GM23338 (cell line): ENCODE data around the gene COL18A1. TPM values are rescaled to one million over a fixed set of nuclear protein-coding genes. Genes with fewer than 3 reads are reported as not detected.

ENCODE experiments used
- ATAC-seq: fragments of 200-7000 bp; cut with Tn5 transposase; 3 replicates; pipeline ENCODE4 v1.9.1; 2020
- DNase-seq: peaks from one replicate; pipeline ENCODE4 v3.0.0-alpha.2; 2015; ENCODE audit warnings: low spot score
- H2AFZ ChIP-seq: fragments of 200-600 bp; sonication (generic); 2 replicates; pipeline ENCODE4 v1.8.0; 2016; ENCODE audit warnings: antibody characterized with exemption, mild to moderate bottlenecking, moderate library complexity
- H3F3A ChIP-seq: fragments of 200-600 bp; sonication (generic); replicated peaks from 2 replicates; pipeline ENCODE4 v1.8.0; 2017; ENCODE audit warnings: antibody characterized with exemption, mixed run types, low read depth
- H3K27ac ChIP-seq: fragments of 200-600 bp; sonication (generic); 2 replicates; pipeline ENCODE4 v1.6.1; 2016; ENCODE audit warnings: low read depth
- H3K27me3 ChIP-seq: fragments of 200-600 bp; sonication (generic); 2 replicates; pipeline ENCODE4 v1.8.0; 2016; ENCODE audit warnings: mild to moderate bottlenecking, mixed run types, moderate library complexity; ENCODE audit not compliant: insufficient read depth
- H3K36me3 ChIP-seq: fragments of 200-600 bp; sonication (generic); 2 replicates; pipeline ENCODE4 v1.8.0; 2016; ENCODE audit warnings: mild to moderate bottlenecking; ENCODE audit not compliant: insufficient read depth
- H3K4me1 ChIP-seq: fragments of 200-600 bp; sonication (generic); 2 replicates; pipeline ENCODE4 v1.8.0; 2016; ENCODE audit warnings: mild to moderate bottlenecking, moderate library complexity; ENCODE audit not compliant: insufficient read depth
- H3K4me2 ChIP-seq: fragments of 200-600 bp; sonication (generic); 2 replicates; pipeline ENCODE4 v1.7.1; 2017; ENCODE audit warnings: mixed run types
- H3K4me3 ChIP-seq: fragments of 200-600 bp; sonication (generic); 2 replicates; pipeline ENCODE4 v1.6.1; 2016; ENCODE audit warnings: mixed run types
- H3K79me2 ChIP-seq: fragments of 200-600 bp; sonication (generic); replicated peaks from 2 replicates; pipeline ENCODE4 v1.8.0; 2017; ENCODE audit warnings: mild to moderate bottlenecking; ENCODE audit not compliant: insufficient read depth
- H3K9me2 ChIP-seq: fragments of 200-600 bp; sonication (generic); 2 replicates; pipeline ENCODE4 v1.8.0; 2017; ENCODE audit not compliant: insufficient read depth
- H4K20me1 ChIP-seq: fragments of 200-600 bp; sonication (generic); replicated peaks from 2 replicates; pipeline ENCODE4 v1.8.0; 2017; ENCODE audit warnings: mild to moderate bottlenecking; ENCODE audit not compliant: insufficient read depth
- H3K27ac Mint-ChIP-seq: 2 replicates; pipeline ENCODE4 v1.8.0; 2020; ENCODE audit warnings: inconsistent platforms, mild to moderate bottlenecking, moderate library complexity, mixed read lengths
- H3K27me3 Mint-ChIP-seq: 3 replicates; pipeline ENCODE4 v1.8.0; 2022; ENCODE audit warnings: low read depth, mild to moderate bottlenecking, moderate library complexity, mixed read lengths, inconsistent platforms; ENCODE audit not compliant: insufficient read depth, poor library complexity
- H3K36me3 Mint-ChIP-seq: 3 replicates; pipeline ENCODE4 v1.8.0; 2021; ENCODE audit warnings: low read depth, mild to moderate bottlenecking, inconsistent platforms, moderate library complexity, mixed read lengths
- H3K4me1 Mint-ChIP-seq: 3 replicates; pipeline ENCODE4 v1.8.0; 2020; ENCODE audit warnings: mild to moderate bottlenecking, inconsistent platforms, mixed read lengths
- H3K4me3 Mint-ChIP-seq: 3 replicates; pipeline ENCODE4 v1.8.0; 2021; ENCODE audit warnings: moderate library complexity, mild to moderate bottlenecking, inconsistent platforms, mixed read lengths
- H3K9me3 Mint-ChIP-seq: 3 replicates; pipeline ENCODE4 v1.8.0; 2020; ENCODE audit warnings: moderate library complexity, mild to moderate bottlenecking, inconsistent platforms, mixed read lengths
- CREB1 ChIP-seq: fragments of 250-450 bp; sonication (Bioruptor Pico); IDR thresholded peaks from 2 replicates; pipeline ENCODE4 v1.5.0; 2020; ENCODE audit warnings: low read depth, mild to moderate bottlenecking, moderate library complexity
- EZH2 ChIP-seq: fragments of 200-600 bp; sonication (generic); IDR thresholded peaks from one replicate; pipeline ENCODE4 v1.8.0; 2017; ENCODE audit warnings: antibody characterized with exemption, mild to moderate bottlenecking, low read depth; ENCODE audit not compliant: unreplicated experiment
- JUNB ChIP-seq: IDR thresholded peaks from one replicate; pipeline ENCODE4 v1.6.1; 2016; ENCODE audit warnings: antibody characterized with exemption; ENCODE audit not compliant: unreplicated experiment
- NANOG ChIP-seq: IDR thresholded peaks from 2 replicates; pipeline ENCODE4 v1.6.1; 2016; ENCODE audit warnings: antibody characterized with exemption, borderline replicate concordance
- POLR2AphosphoS5 ChIP-seq: IDR thresholded peaks from 2 replicates; pipeline ENCODE4 v1.6.1; 2016; ENCODE audit warnings: antibody characterized with exemption, low read depth
- ZNF114 ChIP-seq: fragments of 250-450 bp; sonication (Bioruptor Pico); IDR thresholded peaks from 2 replicates; pipeline ENCODE4 v1.5.0; 2020; ENCODE audit warnings: mild to moderate bottlenecking, moderate library complexity
- polyA plus RNA-seq: library from polyadenylated mRNA; unstranded; fragments of >200 nt; fragmentation: Nextera tagmentation; extraction: Ambion mirVana; gene quantifications from 2 replicates; pipeline ENCODE4 v1.2.1, GENCODE V29; 2016
- total RNA-seq: library from RNA; depleted of rRNA; stranded (reverse); fragments of >200 nt; shearing (Covaris generic); gene quantifications from 2 replicates; pipeline ENCODE4 v1.2.3, GENCODE V29; 2014
- TF ChIP-seq, protein P1 (sequence below): IDR thresholded peaks from one replicate; pipeline ENCODE4 v1.6.1; 2018; ENCODE audit warnings: antibody characterized with exemption; ENCODE audit not compliant: unreplicated experiment
- TF ChIP-seq, protein P2 (sequence below), 2 experiments: fragments of 200-600 bp in 1 of 2; sonication (generic) in 1 of 2; conservative IDR thresholded peaks; 2 replicates each; pipeline versions ENCODE4 v1.5.1 to v1.6.1; 2016 to 2017; ENCODE audit warnings: antibody characterized with exemption in 2 of 2, low read depth in 2 of 2, mild to moderate bottlenecking in 2 of 2, moderate library complexity in 1 of 2

The COL18A1 gene
- total and polyA plus RNA-seq, 2 experiments from 2014 or later = 38.4 to 430 TPM

- no peaks in the 10 kb centered on the region for H3K27me3 ChIP-seq
- DNase-seq (no peak), ATAC-seq (no peak)
Measured at GRCh38 chr21:45548711-45549491, 143.9 kb downstream of the COL18A1 start.

GRCh38 chr21:45549626-45550463 is 144.9 kb downstream of the COL18A1 start:
- 0 out of 2 replicates have a peak, but pooled peaks cover 2% of the 10 kb centered on the region for H3F3A ChIP-seq
- no peak overlapping the region for H3K4me2 ChIP-seq
- no peak overlapping the region for H3K4me3 Mint-ChIP-seq
- H3K4me3 ChIP-seq = no peak overlapping the region
- H3K4me1 ChIP-seq = peaks cover 11% of the 10 kb centered on the region
- H3K36me3 Mint-ChIP-seq = no peaks in the 10 kb centered on the region
- H3K27me3 Mint-ChIP-seq = peaks cover 13% of the 10 kb centered on the region
- H3K27ac Mint-ChIP-seq = no peak overlapping the region
- no peaks in the 10 kb centered on the region for H3K36me3 ChIP-seq
- H3K27me3 ChIP-seq = no peaks in the 10 kb centered on the region
- no peaks in the 10 kb centered on the region for H3K79me2 ChIP-seq
- peaks cover 21% of the 10 kb centered on the region for H3K4me1 Mint-ChIP-seq
- peaks cover 6% of the 10 kb centered on the region; the same call in 1 of the 2 replicates for H3K9me2 ChIP-seq
- no peak overlapping the region for H2AFZ ChIP-seq
- H4K20me1 ChIP-seq = no peaks in the 10 kb centered on the region
- TF ChIP-seq, protein P1, sequence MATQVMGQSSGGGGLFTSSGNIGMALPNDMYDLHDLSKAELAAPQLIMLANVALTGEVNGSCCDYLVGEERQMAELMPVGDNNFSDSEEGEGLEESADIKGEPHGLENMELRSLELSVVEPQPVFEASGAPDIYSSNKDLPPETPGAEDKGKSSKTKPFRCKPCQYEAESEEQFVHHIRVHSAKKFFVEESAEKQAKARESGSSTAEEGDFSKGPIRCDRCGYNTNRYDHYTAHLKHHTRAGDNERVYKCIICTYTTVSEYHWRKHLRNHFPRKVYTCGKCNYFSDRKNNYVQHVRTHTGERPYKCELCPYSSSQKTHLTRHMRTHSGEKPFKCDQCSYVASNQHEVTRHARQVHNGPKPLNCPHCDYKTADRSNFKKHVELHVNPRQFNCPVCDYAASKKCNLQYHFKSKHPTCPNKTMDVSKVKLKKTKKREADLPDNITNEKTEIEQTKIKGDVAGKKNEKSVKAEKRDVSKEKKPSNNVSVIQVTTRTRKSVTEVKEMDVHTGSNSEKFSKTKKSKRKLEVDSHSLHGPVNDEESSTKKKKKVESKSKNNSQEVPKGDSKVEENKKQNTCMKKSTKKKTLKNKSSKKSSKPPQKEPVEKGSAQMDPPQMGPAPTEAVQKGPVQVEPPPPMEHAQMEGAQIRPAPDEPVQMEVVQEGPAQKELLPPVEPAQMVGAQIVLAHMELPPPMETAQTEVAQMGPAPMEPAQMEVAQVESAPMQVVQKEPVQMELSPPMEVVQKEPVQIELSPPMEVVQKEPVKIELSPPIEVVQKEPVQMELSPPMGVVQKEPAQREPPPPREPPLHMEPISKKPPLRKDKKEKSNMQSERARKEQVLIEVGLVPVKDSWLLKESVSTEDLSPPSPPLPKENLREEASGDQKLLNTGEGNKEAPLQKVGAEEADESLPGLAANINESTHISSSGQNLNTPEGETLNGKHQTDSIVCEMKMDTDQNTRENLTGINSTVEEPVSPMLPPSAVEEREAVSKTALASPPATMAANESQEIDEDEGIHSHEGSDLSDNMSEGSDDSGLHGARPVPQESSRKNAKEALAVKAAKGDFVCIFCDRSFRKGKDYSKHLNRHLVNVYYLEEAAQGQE = no peak
- no peak for TF ChIP-seq POLR2AphosphoS5
- TF ChIP-seq ZNF114 (CRISPR knock-in tag) = no peak
- TF ChIP-seq, protein P2, sequence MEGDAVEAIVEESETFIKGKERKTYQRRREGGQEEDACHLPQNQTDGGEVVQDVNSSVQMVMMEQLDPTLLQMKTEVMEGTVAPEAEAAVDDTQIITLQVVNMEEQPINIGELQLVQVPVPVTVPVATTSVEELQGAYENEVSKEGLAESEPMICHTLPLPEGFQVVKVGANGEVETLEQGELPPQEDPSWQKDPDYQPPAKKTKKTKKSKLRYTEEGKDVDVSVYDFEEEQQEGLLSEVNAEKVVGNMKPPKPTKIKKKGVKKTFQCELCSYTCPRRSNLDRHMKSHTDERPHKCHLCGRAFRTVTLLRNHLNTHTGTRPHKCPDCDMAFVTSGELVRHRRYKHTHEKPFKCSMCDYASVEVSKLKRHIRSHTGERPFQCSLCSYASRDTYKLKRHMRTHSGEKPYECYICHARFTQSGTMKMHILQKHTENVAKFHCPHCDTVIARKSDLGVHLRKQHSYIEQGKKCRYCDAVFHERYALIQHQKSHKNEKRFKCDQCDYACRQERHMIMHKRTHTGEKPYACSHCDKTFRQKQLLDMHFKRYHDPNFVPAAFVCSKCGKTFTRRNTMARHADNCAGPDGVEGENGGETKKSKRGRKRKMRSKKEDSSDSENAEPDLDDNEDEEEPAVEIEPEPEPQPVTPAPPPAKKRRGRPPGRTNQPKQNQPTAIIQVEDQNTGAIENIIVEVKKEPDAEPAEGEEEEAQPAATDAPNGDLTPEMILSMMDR (conservative IDR thresholded peaks at IDR 0.05; ENCODE audit: low read depth in 2 of 2) = peak in 1 of 2 experiments; percentile 22; a peak in 1 of 4 replicates
- no peak for TF ChIP-seq CREB1
- H3K9me3 Mint-ChIP-seq = peaks cover 19% of the 10 kb centered on the region
- no peak overlapping the region for H3K27ac ChIP-seq
- ATAC-seq = no peak
- DNase-seq = no peak

More at GRCh38 chr21:45548711-45549491, 143.9 kb downstream of the COL18A1 start:
- no peaks in the 10 kb centered on the region for H3K79me2 ChIP-seq
- no peak overlapping the region for H2AFZ ChIP-seq
- H3K4me1 ChIP-seq = peaks cover 11% of the 10 kb centered on the region
- H3K36me3 ChIP-seq = no peaks in the 10 kb centered on the region
- peaks cover 18% of the 10 kb centered on the region for H3K4me1 Mint-ChIP-seq
- peaks cover 6% of the 10 kb centered on the region; the same call in 1 of the 2 replicates for H3K9me2 ChIP-seq
- peaks cover 13% of the 10 kb centered on the region for H3K27me3 Mint-ChIP-seq
- no peak overlapping the region for H3K4me2 ChIP-seq
- H3K9me3 Mint-ChIP-seq = peaks cover 15% of the 10 kb centered on the region
- H3K27ac ChIP-seq = no peak overlapping the region
- TF ChIP-seq JUNB (no peak), EZH2 (no peak), NANOG (no peak), POLR2AphosphoS5 (no peak)
- TF ChIP-seq, protein P2 (conservative IDR thresholded peaks at IDR 0.05; ENCODE audit: low read depth in 2 of 2) = no peak
- H4K20me1 ChIP-seq = no peaks in the 10 kb centered on the region
- H3K27ac Mint-ChIP-seq = no peak overlapping the region
- H3K4me3 Mint-ChIP-seq = no peak overlapping the region
- no peak overlapping the region for H3K4me3 ChIP-seq
- H3K36me3 Mint-ChIP-seq = no peaks in the 10 kb centered on the region
- H3F3A ChIP-seq = no peaks in the 10 kb centered on the region
